Esophagus muscularis mucosa (tissue), 4 donors: ENCODE measurements around the gene ZNF154.

Experiments
- EP300 ChIP-seq: sonication (generic); formaldehyde crosslinking; IDR thresholded peaks from one replicate; pipeline ENCODE4 v1.6.1; 2017; ENCODE audit warnings: antibody characterized with exemption
- POLR2AphosphoS5 ChIP-seq, 2 donors: sonication (generic); formaldehyde crosslinking; IDR thresholded peaks; one replicate each; pipeline ENCODE4 v1.6.1; 2017; ENCODE audit warnings: antibody characterized with exemption in 2 of 2
- TF ChIP-seq, protein P1 (sequence below), 3 experiments: fragments of 200-600 bp in 2 of 3; fragments of 450-650 bp in 1 of 3; sonication (generic) in 2 of 3; IDR thresholded peaks; one replicate each; pipeline ENCODE4 v1.5.1; 2017 to 2019; ENCODE audit warnings: antibody characterized with exemption in 3 of 3, mild to moderate bottlenecking in 2 of 3, moderate library complexity in 1 of 3

DNA sequence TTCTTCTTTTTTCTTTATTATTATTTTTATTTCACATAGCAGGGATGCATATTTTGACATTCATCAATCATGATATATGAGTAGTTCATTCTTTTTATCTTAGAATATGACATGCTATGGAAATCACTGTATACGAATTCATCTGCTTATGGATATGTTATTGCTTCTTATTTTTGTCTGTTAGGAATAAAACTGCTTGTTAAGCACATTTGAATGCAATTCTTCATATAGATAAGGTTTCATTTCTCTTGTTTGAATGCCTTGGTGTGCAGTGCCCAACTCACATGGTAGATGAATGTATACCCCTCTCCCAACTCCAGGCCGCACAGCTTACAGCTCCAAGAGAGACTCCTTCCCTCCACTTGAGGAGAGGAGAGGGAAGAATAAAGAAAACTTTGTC lies 48.9 kb upstream of the ZNF154 start:
- TF ChIP-seq, protein P1, sequence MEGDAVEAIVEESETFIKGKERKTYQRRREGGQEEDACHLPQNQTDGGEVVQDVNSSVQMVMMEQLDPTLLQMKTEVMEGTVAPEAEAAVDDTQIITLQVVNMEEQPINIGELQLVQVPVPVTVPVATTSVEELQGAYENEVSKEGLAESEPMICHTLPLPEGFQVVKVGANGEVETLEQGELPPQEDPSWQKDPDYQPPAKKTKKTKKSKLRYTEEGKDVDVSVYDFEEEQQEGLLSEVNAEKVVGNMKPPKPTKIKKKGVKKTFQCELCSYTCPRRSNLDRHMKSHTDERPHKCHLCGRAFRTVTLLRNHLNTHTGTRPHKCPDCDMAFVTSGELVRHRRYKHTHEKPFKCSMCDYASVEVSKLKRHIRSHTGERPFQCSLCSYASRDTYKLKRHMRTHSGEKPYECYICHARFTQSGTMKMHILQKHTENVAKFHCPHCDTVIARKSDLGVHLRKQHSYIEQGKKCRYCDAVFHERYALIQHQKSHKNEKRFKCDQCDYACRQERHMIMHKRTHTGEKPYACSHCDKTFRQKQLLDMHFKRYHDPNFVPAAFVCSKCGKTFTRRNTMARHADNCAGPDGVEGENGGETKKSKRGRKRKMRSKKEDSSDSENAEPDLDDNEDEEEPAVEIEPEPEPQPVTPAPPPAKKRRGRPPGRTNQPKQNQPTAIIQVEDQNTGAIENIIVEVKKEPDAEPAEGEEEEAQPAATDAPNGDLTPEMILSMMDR (IDR thresholded peaks at IDR 0.05) = no peak
- TF ChIP-seq POLR2AphosphoS5 (IDR thresholded peaks at IDR 0.05) (no peak), EP300 (no peak)
